ENCODE data around the gene AK4. TPM values are rescaled to one million over a fixed set of nuclear protein-coding genes. Genes with fewer than 3 reads are reported as not detected.

The AK4 gene
- total RNA-seq, 1 donor from 2014 or later, result 4.6 TPM

- H3K27me3 ChIP-seq, result peaks cover 20% of the 10 kb centered on the region
- ATAC-seq, result no peak
- H3K4me1 ChIP-seq, result no peaks in the 10 kb centered on the region
- intact Hi-C loops (cut with DNase I), result no loop called here
- DNase-seq, result no peak
- H3K4me3 ChIP-seq, result no peak overlapping the region
- no peaks in the 10 kb centered on the region for H3K36me3 ChIP-seq
- TF ChIP-seq CTCF (IDR thresholded peaks at IDR 0.05), result no peak
- H3K27ac ChIP-seq, result no peak overlapping the region
- no peaks in the 10 kb centered on the region for H3K9me3 ChIP-seq
These were observed 48.9 kb downstream of the AK4 start for GRCh38 chr1:65196926-65197325.

- no peak for TF ChIP-seq CTCF (IDR thresholded peaks at IDR 0.05)
- no peaks in the 10 kb centered on the region for H3K4me1 ChIP-seq
- no peak overlapping the region for H3K27ac ChIP-seq
- intact Hi-C loops (cut with DNase I), result no loop called here
- H3K27me3 ChIP-seq, result peaks cover 26% of the 10 kb centered on the region
- DNase-seq (no peak), ATAC-seq (no peak)
- H3K36me3 ChIP-seq, result no peaks in the 10 kb centered on the region
- H3K4me3 ChIP-seq, result no peak overlapping the region
- H3K9me3 ChIP-seq, result no peaks in the 10 kb centered on the region
These were observed 49.6 kb downstream of the AK4 start for GRCh38 chr1:65197636-65198035.

- no peaks in the 10 kb centered on the region for H3K9me3 ChIP-seq
- no peaks in the 10 kb centered on the region for H3K4me1 ChIP-seq
- TF ChIP-seq CTCF (IDR thresholded peaks at IDR 0.05), result no peak
- intact Hi-C loops (cut with DNase I), result no loop called here
- ATAC-seq (no peak), DNase-seq (no peak)
- H3K4me3 ChIP-seq, result no peak overlapping the region
- peaks cover 26% of the 10 kb centered on the region for H3K27me3 ChIP-seq
- H3K27ac ChIP-seq, result no peak overlapping the region
- H3K36me3 ChIP-seq, result no peaks in the 10 kb centered on the region
These were observed 50.1 kb downstream of the AK4 start for GRCh38 chr1:65198096-65198495.

- ATAC-seq (no peak), DNase-seq (no peak)
- no peaks in the 10 kb centered on the region for H3K36me3 ChIP-seq
- no peaks in the 10 kb centered on the region for H3K4me1 ChIP-seq
- peaks cover 21% of the 10 kb centered on the region for H3K27me3 ChIP-seq
- no peak for TF ChIP-seq CTCF (IDR thresholded peaks at IDR 0.05)
- H3K9me3 ChIP-seq, result no peaks in the 10 kb centered on the region
- intact Hi-C loops (cut with DNase I), result loop anchor here (10.0 kb wide), 1 partner anchor 126 kb away; no protein-coding TSS in a partner anchor
- H3K4me3 ChIP-seq, result no peak overlapping the region
- H3K27ac ChIP-seq, result no peak overlapping the region
These were observed 52.4 kb downstream of the AK4 start for GRCh38 chr1:65200411-65200810.

GRCh38 chr1:65206836-65207235, 58.8 kb downstream of the AK4 start:
- Histone ChIP-seq H3K4me3 (no peak overlapping the region), H3K27me3 (peaks cover 6% of the 10 kb centered on the region), H3K4me1 (no peaks in the 10 kb centered on the region), H3K36me3 (no peaks in the 10 kb centered on the region), H3K27ac (no peak overlapping the region), H3K9me3 (no peaks in the 10 kb centered on the region)
- ATAC-seq (no peak), DNase-seq (no peak)
- no peak for TF ChIP-seq CTCF (IDR thresholded peaks at IDR 0.05)
- intact Hi-C loops (cut with DNase I), result loop anchor here (10.0 kb wide), 1 partner anchor 132 kb away; no protein-coding TSS in a partner anchor

GRCh38 chr1:65207317-65207716, 59.3 kb downstream of the AK4 start:
- H3K27me3 ChIP-seq, result peaks cover 2% of the 10 kb centered on the region
- intact Hi-C loops (cut with DNase I), result loop anchor here (10.0 kb wide), 1 partner anchor 133 kb away; no protein-coding TSS in a partner anchor
- DNase-seq, result no peak
- no peaks in the 10 kb centered on the region for H3K9me3 ChIP-seq
- no peak overlapping the region for H3K27ac ChIP-seq
- no peak overlapping the region for H3K4me3 ChIP-seq
- no peak for TF ChIP-seq CTCF (IDR thresholded peaks at IDR 0.05)
- ATAC-seq, result no peak
- no peaks in the 10 kb centered on the region for H3K36me3 ChIP-seq
- no peaks in the 10 kb centered on the region for H3K4me1 ChIP-seq

Measured in upper lobe of right lung (tissue), 1 donor.